Endothelial cell of umbilical vein (primary cell): ENCODE results near the gene BCL11A. TPM values are rescaled to one million over a fixed set of nuclear protein-coding genes. Genes with fewer than 3 reads are reported as not detected.

Experiments
- BruUV-seq: library from RNA; stranded (reverse); fragments of 400-500 nt; replicated peaks from 2 replicates; lab custom pipeline; 2021; lab: Mats Ljungman, UMichigan
- CTCF ChIA-PET: fragments of 300-600, 350-600 bp; sonication (Branson Sonifier 250); formaldehyde crosslinking; loops from one replicate; lab custom pipeline; 2021; ENCODE audit warnings: antibody characterized with exemption, inconsistent platforms; lab: Charles Lee
- POLR2A ChIA-PET: fragments of 300-600, 350-600 bp; sonication (Branson Sonifier 250); formaldehyde crosslinking; loops from one replicate; lab custom pipeline; 2021; ENCODE audit warnings: antibody characterized with exemption, inconsistent platforms; lab: Charles Lee
- DNase-seq: peaks from one replicate; pipeline ENCODE4 v3.0.0-alpha.2; 2011; ENCODE audit warnings: low read depth, low spot score
- FAIRE-seq: peaks from 2 replicates; lab custom pipeline; 2011; peaks lifted over from hg19 to GRCh38; lab: Jason Lieb, UNC
- H2AFZ ChIP-seq: 2 replicates; pipeline ENCODE4 v1.6.0; 2012; ENCODE audit warnings: low read depth, low read length, control low read depth, inconsistent platforms
- H3K27ac ChIP-seq: 2 replicates; pipeline ENCODE4 v1.5.1; 2011; ENCODE audit warnings: low read depth, mild to moderate bottlenecking, control low read depth, low read length, moderate library complexity; ENCODE audit not compliant: insufficient read depth
- H3K27me3 ChIP-seq, 2 experiments: 2 replicates each; pipeline versions ENCODE4 v1.6.0 to v1.6.1; 2011; ENCODE audit warnings: low read length in 2 of 2, mixed read lengths in 1 of 2; ENCODE audit not compliant: control insufficient read depth in 2 of 2, insufficient read depth in 2 of 2
- H3K36me3 ChIP-seq, 2 experiments: 2 replicates in 1 of 2; 3 replicates in 1 of 2; pipeline ENCODE4 v1.5.1; 2011; ENCODE audit warnings: low read length in 2 of 2, mild to moderate bottlenecking in 1 of 2, moderate library complexity in 1 of 2; ENCODE audit not compliant: control insufficient read depth in 2 of 2, insufficient read depth in 2 of 2; ENCODE audit errors: extremely low read depth in 1 of 2
- H3K4me1 ChIP-seq: 3 replicates; pipeline ENCODE4 v1.5.1; 2011; ENCODE audit warnings: mild to moderate bottlenecking, low read length; ENCODE audit not compliant: control insufficient read depth, insufficient read depth; ENCODE audit errors: extremely low read depth
- H3K4me2 ChIP-seq: 2 replicates; pipeline ENCODE4 v1.6.1; 2011; ENCODE audit warnings: low read length, control low read depth, mixed read lengths; ENCODE audit not compliant: insufficient read depth
- H3K4me3 ChIP-seq, 3 experiments: fragments of 200-600 bp in 1 of 3; sonication (generic), shearing (Covaris generic) in 1 of 3; replicated peaks in 1 of 3; 2 replicates each; pipeline ENCODE4 v1.5.1; 2011 to 2016; ENCODE audit warnings: control low read depth in 3 of 3, low read length in 3 of 3, mild to moderate bottlenecking in 2 of 3, inconsistent platforms in 1 of 3, low read depth in 1 of 3, moderate library complexity in 1 of 3; ENCODE audit not compliant: insufficient read depth in 1 of 3
- H3K79me2 ChIP-seq: 2 replicates; pipeline ENCODE4 v1.6.0; 2012; ENCODE audit warnings: low read length, inconsistent platforms; ENCODE audit not compliant: control insufficient read depth, insufficient read depth
- H3K9ac ChIP-seq: replicated peaks from 2 replicates; pipeline ENCODE3; 2011; ENCODE audit warnings: low read length, control low read depth; ENCODE audit not compliant: insufficient read depth; ENCODE audit errors: extremely low read depth
- H3K9me1 ChIP-seq: replicated peaks from 3 replicates; pipeline ENCODE4 v1.6.0; 2011; ENCODE audit warnings: mild to moderate bottlenecking, low read length; ENCODE audit not compliant: control insufficient read depth, insufficient read depth; ENCODE audit errors: extremely low read depth
- H3K9me3 ChIP-seq: replicated peaks from 2 replicates; pipeline ENCODE4 v1.5.1; 2012; ENCODE audit warnings: low read length, inconsistent platforms; ENCODE audit not compliant: control insufficient read depth, insufficient read depth
- H4K20me1 ChIP-seq: replicated peaks from 2 replicates; pipeline ENCODE3; 2011; ENCODE audit warnings: mild to moderate bottlenecking, low read length; ENCODE audit not compliant: control insufficient read depth, insufficient read depth; ENCODE audit errors: extremely low read depth
- EZH2 ChIP-seq: IDR thresholded peaks from 2 replicates; pipeline ENCODE4 v1.6.1; 2012; ENCODE audit warnings: borderline replicate concordance, low read depth, mild to moderate bottlenecking, moderate library complexity, low read length, inconsistent platforms; ENCODE audit not compliant: severe bottlenecking
- FOS ChIP-seq: IDR thresholded peaks from 2 replicates; pipeline ENCODE4 v1.6.1; 2011; ENCODE audit warnings: mild to moderate bottlenecking, low read length, moderate library complexity, borderline replicate concordance; ENCODE audit not compliant: insufficient read depth
- GATA2 ChIP-seq: IDR thresholded peaks from 2 replicates; pipeline ENCODE4 v1.7.0; 2011; ENCODE audit warnings: low read depth, mild to moderate bottlenecking, moderate library complexity, mixed read lengths, low read length; ENCODE audit not compliant: insufficient read length, insufficient read depth
- JUN ChIP-seq: IDR thresholded peaks from 2 replicates; pipeline ENCODE4 v1.6.1; 2011; ENCODE audit warnings: borderline replicate concordance, low read depth; ENCODE audit not compliant: insufficient read length, insufficient read depth
- MYC ChIP-seq: IDR thresholded peaks from one replicate; pipeline ENCODE4 v1.6.1; 2011; ENCODE audit warnings: mild to moderate bottlenecking, low read depth, low read length
- POLR2A ChIP-seq: IDR thresholded peaks from 2 replicates; pipeline ENCODE4 v1.6.1; 2012; ENCODE audit warnings: low read depth, mild to moderate bottlenecking, control low read depth, low read length
- POLR2AphosphoS5 ChIP-seq: IDR thresholded peaks from 2 replicates; pipeline ENCODE4 v1.6.1; 2012; ENCODE audit warnings: low read depth, mild to moderate bottlenecking, control low read depth, low read length, moderate library complexity; ENCODE audit not compliant: insufficient read depth
- dilution Hi-C: fragments of 300-500 bp; cut with MboI; formaldehyde crosslinking; loops from one replicate; pipeline ENCODE4 v1.15.0; 2019; ENCODE audit warnings: low sequenced_read_pairs; ENCODE audit not compliant: extremely low pct_ligation_motif_present
- intact Hi-C: fragments of 100-400 bp; cut with micrococcal nuclease; formaldehyde crosslinking; loops from one replicate; pipeline ENCODE4 v1.10.0; 2022
- polyA plus RNA-seq, 4 experiments: library from polyadenylated mRNA; depleted of rRNA in 3 of 4; stranded (reverse) in 3 of 4; unstranded in 1 of 4; fragments of >200 nt; gene quantifications; 2 replicates each; pipeline versions ENCODE4 v1.2.1 to v1.2.3, GENCODE V29; 2011 to 2012; ENCODE audit warnings: missing spikeins in 1 of 4
- total RNA-seq: library from RNA; stranded (reverse); gene quantifications from 2 replicates; pipeline ENCODE4 v1.2.3, GENCODE V29; 2021
- TF ChIP-seq, protein P1 (sequence below), 2 donors: IDR thresholded peaks; 1 replicate in 1 of 2; 2 replicates in 1 of 2; pipeline ENCODE4 v1.5.1; 2011; ENCODE audit warnings: low read length in 2 of 2, mild to moderate bottlenecking in 2 of 2, moderate library complexity in 2 of 2, control low read depth in 1 of 2, inconsistent platforms in 1 of 2, low read depth in 1 of 2; ENCODE audit not compliant: insufficient read depth in 1 of 2; ENCODE audit errors: extremely low read depth in 1 of 2
- TF ChIP-seq, protein P2 (sequence below): IDR thresholded peaks from 2 replicates; pipeline ENCODE4 v1.6.1; 2011; ENCODE audit not compliant: insufficient read depth, insufficient read length

The BCL11A gene
- total and polyA plus RNA-seq, 2 donors (not counting 3 experiments of a cell fraction or from before 2014, with no cell fraction given), result 0.12 to 0.88 TPM

DNA sequence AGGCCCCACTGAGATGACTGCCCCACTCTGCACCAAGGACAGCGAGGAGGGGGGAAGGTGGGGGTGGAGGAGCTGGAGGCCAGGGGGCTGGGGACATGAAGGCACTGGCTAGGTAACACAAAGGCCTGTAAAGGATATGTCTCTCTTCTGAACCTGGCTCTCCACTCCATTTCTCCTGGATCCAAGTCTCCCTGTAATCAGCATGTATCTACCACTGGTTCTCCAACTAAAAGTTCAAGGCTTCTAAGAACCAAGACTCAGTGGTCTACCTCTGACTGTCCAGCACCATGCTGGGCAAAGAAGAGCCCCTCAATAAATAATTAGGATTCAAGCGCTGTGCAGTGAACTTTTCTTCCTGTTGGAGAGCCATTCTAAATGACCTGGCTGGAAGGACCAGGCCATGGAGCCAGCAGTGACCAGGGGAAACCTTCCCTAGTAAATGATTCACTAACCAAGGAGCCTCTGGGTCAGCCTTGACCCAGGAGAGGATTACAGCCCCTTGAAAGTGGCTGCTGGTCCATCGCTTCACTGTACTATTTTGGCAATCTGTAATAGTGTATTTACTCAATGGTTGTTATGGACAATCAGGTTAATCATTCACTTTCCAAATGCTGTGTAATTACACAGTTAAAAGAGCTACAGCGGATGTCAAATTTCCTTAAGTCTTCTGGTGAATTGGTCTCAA is 73.2 kb downstream of the BCL11A start:
- intact Hi-C loops, result no loop called here
- DNase-seq (no peak), FAIRE-seq (no peak)
- TF ChIP-seq FOS (no peak), POLR2AphosphoS5 (no peak), JUN (no peak), MYC (no peak), POLR2A (no peak), GATA2 (no peak), EZH2 (no peak)
- TF ChIP-seq, protein P1, sequence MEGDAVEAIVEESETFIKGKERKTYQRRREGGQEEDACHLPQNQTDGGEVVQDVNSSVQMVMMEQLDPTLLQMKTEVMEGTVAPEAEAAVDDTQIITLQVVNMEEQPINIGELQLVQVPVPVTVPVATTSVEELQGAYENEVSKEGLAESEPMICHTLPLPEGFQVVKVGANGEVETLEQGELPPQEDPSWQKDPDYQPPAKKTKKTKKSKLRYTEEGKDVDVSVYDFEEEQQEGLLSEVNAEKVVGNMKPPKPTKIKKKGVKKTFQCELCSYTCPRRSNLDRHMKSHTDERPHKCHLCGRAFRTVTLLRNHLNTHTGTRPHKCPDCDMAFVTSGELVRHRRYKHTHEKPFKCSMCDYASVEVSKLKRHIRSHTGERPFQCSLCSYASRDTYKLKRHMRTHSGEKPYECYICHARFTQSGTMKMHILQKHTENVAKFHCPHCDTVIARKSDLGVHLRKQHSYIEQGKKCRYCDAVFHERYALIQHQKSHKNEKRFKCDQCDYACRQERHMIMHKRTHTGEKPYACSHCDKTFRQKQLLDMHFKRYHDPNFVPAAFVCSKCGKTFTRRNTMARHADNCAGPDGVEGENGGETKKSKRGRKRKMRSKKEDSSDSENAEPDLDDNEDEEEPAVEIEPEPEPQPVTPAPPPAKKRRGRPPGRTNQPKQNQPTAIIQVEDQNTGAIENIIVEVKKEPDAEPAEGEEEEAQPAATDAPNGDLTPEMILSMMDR (IDR thresholded peaks at IDR 0.05; ENCODE audit: extremely low read depth in 1 of 2, insufficient read depth in 1 of 2, low read depth in 1 of 2, low read length in 2 of 2), result no peak
- TF ChIP-seq, protein P2, sequence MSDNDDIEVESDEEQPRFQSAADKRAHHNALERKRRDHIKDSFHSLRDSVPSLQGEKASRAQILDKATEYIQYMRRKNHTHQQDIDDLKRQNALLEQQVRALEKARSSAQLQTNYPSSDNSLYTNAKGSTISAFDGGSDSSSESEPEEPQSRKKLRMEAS, result no peak
- Histone ChIP-seq H3K36me3 (no peaks in the 10 kb centered on the region), H3K9ac (no peak overlapping the region), H3K27ac (no peak overlapping the region), H2AFZ (no peak overlapping the region), H3K4me3 (no peak overlapping the region), H3K4me2 (no peak overlapping the region), H4K20me1 (no peaks in the 10 kb centered on the region), H3K9me3 (no peaks in the 10 kb centered on the region), H3K9me1 (no peaks in the 10 kb centered on the region), H3K27me3 (no peaks in the 10 kb centered on the region), H3K4me1 (no peaks in the 10 kb centered on the region), H3K79me2 (no peaks in the 10 kb centered on the region)
- CTCF ChIA-PET, result no interaction called here
- dilution Hi-C loops, result no loop called here
- POLR2A ChIA-PET, result no interaction called here
- BruUV-seq, result no TSS peak
